Heart left ventricle (tissue), 13 donors: ENCODE measurements around the gene NEDD4L.

Experiments used
- CTCF ChIP-seq, 12 donors: fragments of 200-600 bp; sonication (generic) in 4 of 12; IDR thresholded peaks; one replicate each; pipeline versions ENCODE4 v1.5.0 to v1.8.0; 2018 to 2022; ENCODE audit warnings: antibody characterized with exemption in 12 of 12, mild to moderate bottlenecking in 5 of 12
- POLR2A ChIP-seq, 2 donors: fragments of 450-650 bp; IDR thresholded peaks; one replicate each; pipeline ENCODE4 v1.6.1; 2017; ENCODE audit warnings: antibody characterized with exemption in 2 of 2, mild to moderate bottlenecking in 2 of 2, moderate library complexity in 2 of 2
- donor health status: ischemic (EF 13 %, LVEDD 7.1; RV severe dilation, severe dysfunction).
- donor health status: DM: no; HTN: yes; CAD: no.
- donor health status: DM: no; HTN: no; CAD: no.
- donor health status: ischemic (EF 25% LVEDD 6.9; RV normal size, moderate dysfunction).
- donor health status: ischemic (EF 25% LVEDD 5.7; RV mildly dilated, moderate dysfunction).
- donor health status: ischemic (EF 35%, LVEDD 5.7; RV mildly dilated, moderate dysfunction).
- donor health status: nonischemic (EF 11% LVEDD 7.7; RV severe dilation, severe dysfunction).
- donor health status: DM: yes; HTN: yes; CAD: no.
- donor health status: PGD.
- donor health status: ischemic (EF 29% LVEDD 5.4; RV normal size, mild dysfunction).
- donor health status: nonischemic (EF 23%, LVEDD 6.1; RV moderate dilation, normal function).

GRCh38 chr18:58161659-58162058, 117.6 kb downstream of the NEDD4L start:
- TF ChIP-seq CTCF (IDR thresholded peaks at IDR 0.05) (no peak), POLR2A (IDR thresholded peaks at IDR 0.05) (no peak)
